ENCODE data around the gene AGAP1. TPM values are rescaled to one million over a fixed set of nuclear protein-coding genes. Genes with fewer than 3 reads are reported as not detected.
A peak's percentile ranks its signal among the peaks of the same experiment; 100 is the strongest.

The AGAP1 gene
- total RNA-seq, 3 donors from 2014 or later (not counting 1 experiment from before 2014, with no cell fraction given): 42.0 to 56.4 (median 45.7) TPM

DNA sequence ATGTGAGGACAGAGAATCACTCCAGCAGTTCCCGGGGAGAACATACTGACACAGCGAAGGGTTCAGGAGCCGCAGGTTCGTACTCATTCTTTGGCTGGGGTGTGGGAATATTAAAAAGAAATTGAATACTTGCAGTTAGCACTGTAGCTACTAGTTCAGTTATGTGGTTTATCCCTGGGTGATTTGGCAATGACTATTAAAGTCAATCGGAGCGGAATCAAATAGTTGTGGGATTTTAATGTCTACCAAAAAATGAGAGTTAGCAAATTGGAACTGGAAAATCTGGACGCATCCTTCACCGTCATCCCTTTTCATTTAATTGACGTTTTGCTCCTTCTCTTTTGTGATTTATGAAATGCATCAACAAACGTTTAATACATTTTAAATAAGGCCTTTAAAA lies 623.6 kb downstream of the AGAP1 start:
- no peaks in the 10 kb centered on the region for H3K4me1 ChIP-seq (ENCODE audit: control insufficient read depth, insufficient read depth, low read length)
- ATAC-seq (no peak), DNase-seq (no peak)
- no peaks in the 10 kb centered on the region for H3K27me3 ChIP-seq (ENCODE audit: control insufficient read depth, insufficient read depth, low read length)
- Mint-ChIP-seq H3K4me3 (no peak overlapping the region), H3K36me3 (no peaks in the 10 kb centered on the region), H3K27me3 (ENCODE audit: low read depth in 2 of 2) (peaks cover 0 to 5% of the 10 kb centered on the region in 2 donors), H3K4me1 (peaks cover 0 to 8% of the 10 kb centered on the region in 2 donors), H3K27ac (no peak overlapping the region), H3K9me3 (no peaks in the 10 kb centered on the region)
- H3K27ac ChIP-seq (ENCODE audit: low read length): no peak overlapping the region
- intact Hi-C loops (cut with micrococcal nuclease): no loop called here
- H3K36me3 ChIP-seq (ENCODE audit: control insufficient read depth, insufficient read depth, low read length): no peaks in the 10 kb centered on the region
- no peak overlapping the region for H3K4me3 ChIP-seq (ENCODE audit: low read length)
- 77% methylated on average over 10 of the region's 10 CpGs for WGBS (ENCODE audit: insufficient coverage)
- no peaks in the 10 kb centered on the region for H3K9me3 ChIP-seq (ENCODE audit: control insufficient read depth, insufficient read depth, low read length)
- TF ChIP-seq, protein P1, sequence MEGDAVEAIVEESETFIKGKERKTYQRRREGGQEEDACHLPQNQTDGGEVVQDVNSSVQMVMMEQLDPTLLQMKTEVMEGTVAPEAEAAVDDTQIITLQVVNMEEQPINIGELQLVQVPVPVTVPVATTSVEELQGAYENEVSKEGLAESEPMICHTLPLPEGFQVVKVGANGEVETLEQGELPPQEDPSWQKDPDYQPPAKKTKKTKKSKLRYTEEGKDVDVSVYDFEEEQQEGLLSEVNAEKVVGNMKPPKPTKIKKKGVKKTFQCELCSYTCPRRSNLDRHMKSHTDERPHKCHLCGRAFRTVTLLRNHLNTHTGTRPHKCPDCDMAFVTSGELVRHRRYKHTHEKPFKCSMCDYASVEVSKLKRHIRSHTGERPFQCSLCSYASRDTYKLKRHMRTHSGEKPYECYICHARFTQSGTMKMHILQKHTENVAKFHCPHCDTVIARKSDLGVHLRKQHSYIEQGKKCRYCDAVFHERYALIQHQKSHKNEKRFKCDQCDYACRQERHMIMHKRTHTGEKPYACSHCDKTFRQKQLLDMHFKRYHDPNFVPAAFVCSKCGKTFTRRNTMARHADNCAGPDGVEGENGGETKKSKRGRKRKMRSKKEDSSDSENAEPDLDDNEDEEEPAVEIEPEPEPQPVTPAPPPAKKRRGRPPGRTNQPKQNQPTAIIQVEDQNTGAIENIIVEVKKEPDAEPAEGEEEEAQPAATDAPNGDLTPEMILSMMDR (IDR thresholded peaks at IDR 0.05): no peak

DNA sequence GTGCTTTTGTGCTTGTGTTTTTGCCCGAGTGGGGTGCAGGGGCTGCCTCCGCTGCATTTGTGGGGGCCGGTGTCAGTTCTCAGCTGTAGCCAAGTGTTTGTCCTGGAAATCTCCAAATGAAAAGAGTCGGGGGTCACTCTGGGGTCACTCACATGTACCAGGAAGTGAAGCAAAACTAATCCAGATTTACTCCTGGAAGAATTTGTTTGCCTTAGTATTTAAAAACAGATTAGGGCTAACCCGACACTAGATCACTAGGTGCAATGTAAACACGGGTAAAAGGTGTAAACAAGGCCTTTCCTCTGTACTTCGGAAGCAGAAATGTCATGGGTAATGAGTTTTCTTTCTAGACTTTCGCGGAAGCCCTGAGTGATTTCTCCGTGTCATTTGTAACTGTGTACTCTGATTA lies 624.0 kb downstream of the AGAP1 start:
- intact Hi-C loops (cut with micrococcal nuclease): no loop called here
- 63% methylated on average over 10 of the region's 10 CpGs for WGBS (ENCODE audit: insufficient coverage)
- DNase-seq: no peak
- TF ChIP-seq, protein P1 (IDR thresholded peaks at IDR 0.05): no peak
- no peaks in the 10 kb centered on the region for H3K9me3 ChIP-seq (ENCODE audit: control insufficient read depth, insufficient read depth, low read length)
- ATAC-seq: no peak
- Mint-ChIP-seq H3K4me1 (peaks cover 0 to 7% of the 10 kb centered on the region in 2 donors), H3K9me3 (no peaks in the 10 kb centered on the region), H3K4me3 (no peak overlapping the region), H3K27ac (no peak overlapping the region), H3K27me3 (ENCODE audit: low read depth in 2 of 2) (peaks cover 0 to 5% of the 10 kb centered on the region in 2 donors), H3K36me3 (no peaks in the 10 kb centered on the region)
- H3K36me3 ChIP-seq (ENCODE audit: control insufficient read depth, insufficient read depth, low read length): no peaks in the 10 kb centered on the region
- no peaks in the 10 kb centered on the region for H3K27me3 ChIP-seq (ENCODE audit: control insufficient read depth, insufficient read depth, low read length)
- H3K4me3 ChIP-seq (ENCODE audit: low read length): no peak overlapping the region
- H3K27ac ChIP-seq (ENCODE audit: low read length): no peak overlapping the region
- H3K4me1 ChIP-seq (ENCODE audit: control insufficient read depth, insufficient read depth, low read length): no peaks in the 10 kb centered on the region

DNA sequence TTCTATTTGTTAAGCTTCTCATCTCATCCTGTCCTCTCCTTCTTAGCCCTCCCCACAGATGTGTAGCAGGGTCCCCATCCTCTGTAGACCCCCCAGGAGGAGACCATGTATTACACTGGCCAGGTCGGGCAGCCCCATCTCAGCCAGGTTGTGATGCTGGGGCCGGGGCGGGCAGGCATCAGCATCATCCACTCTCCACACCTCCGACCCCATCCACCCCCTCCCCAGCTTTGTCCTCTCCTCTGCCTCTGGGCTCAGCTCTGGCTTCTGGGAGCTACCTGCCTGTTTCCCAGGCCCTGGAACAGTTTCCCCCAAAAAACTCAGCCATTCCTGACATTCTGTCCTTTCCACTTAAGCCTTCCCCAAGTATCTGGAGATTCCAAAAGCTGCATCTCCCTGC lies 625.2 kb downstream of the AGAP1 start:
- Mint-ChIP-seq H3K4me3 (no peak overlapping the region), H3K4me1 (peaks cover 0 to 4% of the 10 kb centered on the region in 2 donors), H3K9me3 (no peaks in the 10 kb centered on the region), H3K36me3 (no peaks in the 10 kb centered on the region), H3K27me3 (ENCODE audit: low read depth in 2 of 2) (peaks cover 0 to 5% of the 10 kb centered on the region in 2 donors), H3K27ac (peak overlapping the region in 1 of 2 donors; percentile 49)
- no peak overlapping the region for H3K4me3 ChIP-seq (ENCODE audit: low read length)
- intact Hi-C loops (cut with micrococcal nuclease): no loop called here
- H3K36me3 ChIP-seq (ENCODE audit: control insufficient read depth, insufficient read depth, low read length): no peaks in the 10 kb centered on the region
- H3K4me1 ChIP-seq (ENCODE audit: control insufficient read depth, insufficient read depth, low read length): no peaks in the 10 kb centered on the region
- H3K27me3 ChIP-seq (ENCODE audit: control insufficient read depth, insufficient read depth, low read length): no peaks in the 10 kb centered on the region
- TF ChIP-seq, protein P1 (IDR thresholded peaks at IDR 0.05): no peak
- H3K27ac ChIP-seq (ENCODE audit: low read length): no peak overlapping the region
- no peak for DNase-seq
- WGBS (ENCODE audit: insufficient coverage): 76% methylated on average over 4 of the region's 4 CpGs
- ATAC-seq: no peak
- no peaks in the 10 kb centered on the region for H3K9me3 ChIP-seq (ENCODE audit: control insufficient read depth, insufficient read depth, low read length)

DNA sequence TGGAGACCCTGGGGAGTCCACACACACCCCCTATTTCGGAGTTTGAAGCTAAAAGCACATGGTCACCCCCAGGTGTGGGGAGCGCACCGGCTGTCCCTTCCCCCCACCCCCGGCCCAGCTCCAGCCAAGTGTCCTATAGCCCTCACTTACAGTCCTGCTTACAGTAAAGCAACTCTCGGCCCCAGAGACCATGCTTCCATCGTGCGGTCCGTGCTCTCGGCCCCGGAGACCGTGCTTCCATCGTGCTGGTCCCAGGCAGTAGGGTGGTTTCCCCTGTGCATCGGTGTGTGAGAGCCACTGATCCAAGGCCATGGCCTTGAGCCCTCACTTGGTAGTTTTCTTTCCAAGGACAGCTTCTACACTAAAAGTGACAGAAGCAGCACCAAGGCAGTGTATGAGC lies 625.6 kb downstream of the AGAP1 start:
- no peak overlapping the region for H3K4me3 ChIP-seq (ENCODE audit: low read length)
- no peaks in the 10 kb centered on the region for H3K9me3 ChIP-seq (ENCODE audit: control insufficient read depth, insufficient read depth, low read length)
- H3K27me3 Mint-ChIP-seq (ENCODE audit: low read depth in 2 of 2): peaks cover 0 to 5% of the 10 kb centered on the region in 2 donors
- TF ChIP-seq, protein P1 (IDR thresholded peaks at IDR 0.05): no peak
- DNase-seq (no peak), ATAC-seq (no peak)
- H3K4me3 Mint-ChIP-seq: no peak overlapping the region
- no peaks in the 10 kb centered on the region for H3K4me1 ChIP-seq (ENCODE audit: control insufficient read depth, insufficient read depth, low read length)
- no peaks in the 10 kb centered on the region for H3K9me3 Mint-ChIP-seq
- H3K36me3 ChIP-seq (ENCODE audit: control insufficient read depth, insufficient read depth, low read length): no peaks in the 10 kb centered on the region
- H3K4me1 Mint-ChIP-seq: peaks cover 0 to 4% of the 10 kb centered on the region in 2 donors
- no peak overlapping the region for H3K27ac ChIP-seq (ENCODE audit: low read length)
- intact Hi-C loops (cut with micrococcal nuclease): no loop called here
- no peaks in the 10 kb centered on the region for H3K27me3 ChIP-seq (ENCODE audit: control insufficient read depth, insufficient read depth, low read length)
- 76% methylated on average over 13 of the region's 13 CpGs for WGBS (ENCODE audit: insufficient coverage)
- no peaks in the 10 kb centered on the region for H3K36me3 Mint-ChIP-seq
- H3K27ac Mint-ChIP-seq: peak overlapping the region in 1 of 2 donors; percentile 49

Data from natural killer cell (primary cell).